Gastroesophageal sphincter (tissue), 3 donors: ENCODE data around the gene PFKL.

Experiments used
- CTCF ChIP-seq, 4 experiments: fragments of 200-600 bp in 2 of 4; fragments of 450-650 bp in 2 of 4; sonication (generic) in 1 of 4; IDR thresholded peaks; one replicate each; pipeline ENCODE4 v1.5.1; 2017 to 2019; ENCODE audit warnings: antibody characterized with exemption in 4 of 4, mild to moderate bottlenecking in 2 of 4, moderate library complexity in 2 of 4
- EP300 ChIP-seq: sonication (generic); formaldehyde crosslinking; IDR thresholded peaks from one replicate; pipeline ENCODE4 v1.6.1; 2017; ENCODE audit warnings: antibody characterized with exemption, mild to moderate bottlenecking
- POLR2A ChIP-seq, 2 donors: fragments of 450-650 bp; IDR thresholded peaks; one replicate each; pipeline ENCODE4 v1.6.1; 2017; ENCODE audit warnings: antibody characterized with exemption in 2 of 2, mild to moderate bottlenecking in 2 of 2, moderate library complexity in 1 of 2
- POLR2AphosphoS5 ChIP-seq: sonication (generic); formaldehyde crosslinking; IDR thresholded peaks from one replicate; pipeline ENCODE4 v1.6.1; 2017; ENCODE audit warnings: antibody characterized with exemption

DNA sequence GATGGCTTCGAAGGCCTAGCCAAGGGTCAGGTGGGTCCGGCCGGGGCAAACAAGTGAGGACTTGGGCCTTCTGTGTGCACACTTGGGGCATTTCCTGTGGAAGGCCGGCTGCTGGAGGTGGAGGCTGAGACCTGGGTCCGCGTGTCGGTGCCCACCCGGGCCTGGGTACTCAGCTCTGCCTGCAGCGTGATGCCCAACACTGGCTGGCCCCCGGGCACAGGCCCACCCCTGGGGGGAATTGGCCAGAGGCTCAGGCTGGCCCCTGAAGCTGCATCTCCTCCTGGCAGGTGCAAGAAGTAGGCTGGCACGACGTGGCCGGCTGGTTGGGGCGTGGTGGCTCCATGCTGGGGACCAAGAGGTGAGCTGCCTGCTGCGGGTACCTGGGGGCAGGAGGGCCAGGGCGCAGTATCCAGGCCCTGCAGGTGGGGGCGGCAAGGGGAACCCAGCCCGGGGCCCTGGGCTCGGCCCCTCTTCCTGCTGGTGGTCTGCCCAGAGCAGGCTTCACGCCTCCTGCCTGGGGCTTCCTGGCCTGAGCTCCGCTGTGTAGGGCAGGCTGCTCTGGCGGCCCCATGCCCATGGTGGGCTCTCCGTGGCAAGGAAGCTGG is 22.1 kb downstream of the PFKL start:
- TF ChIP-seq POLR2A (IDR thresholded peaks at IDR 0.05) (no peak), EP300 (no peak), CTCF (IDR thresholded peaks at IDR 0.05) (no peak), POLR2AphosphoS5 (no peak)
